Ovary (tissue), 9 donors: ENCODE results near the gene KIF19. TPM values are rescaled to one million over a fixed set of nuclear protein-coding genes. Genes with fewer than 3 reads are reported as not detected.

ENCODE experiments used
- DNase-seq, 5 donors: peaks; one replicate each; pipeline ENCODE4 v3.0.0-alpha.2; 2019 to 2020
- H3K27ac ChIP-seq, 2 donors: fragments of 200-600 bp; one replicate each; pipeline versions ENCODE4 v1.5.1 to v1.8.0; 2019 to 2022
- H3K27me3 ChIP-seq: fragments of 200-600 bp; one replicate; pipeline ENCODE4 v1.8.0; 2022
- H3K36me3 ChIP-seq: fragments of 200-600 bp; sonication (generic); one replicate; pipeline ENCODE4 v1.5.1; 2019
- H3K4me1 ChIP-seq: one replicate; pipeline ENCODE4 v1.8.1; 2013; ENCODE audit warnings: mild to moderate bottlenecking, moderate library complexity; ENCODE audit not compliant: insufficient read depth
- H3K4me3 ChIP-seq: fragments of 200-600 bp; sonication (generic); one replicate; pipeline ENCODE4 v1.5.1; 2017
- H3K9me3 ChIP-seq, 2 donors: fragments of 200-600 bp in 1 of 2; sonication (generic) in 1 of 2; one replicate each; pipeline versions ENCODE4 v1.5.1 to v1.8.1; 2013 to 2019; ENCODE audit warnings: mild to moderate bottlenecking in 1 of 2, moderate library complexity in 1 of 2
- EP300 ChIP-seq: sonication (generic); formaldehyde crosslinking; IDR thresholded peaks from one replicate; pipeline ENCODE4 v1.6.1; 2017; ENCODE audit warnings: antibody characterized with exemption
- POLR2A ChIP-seq: fragments of 450-650 bp; IDR thresholded peaks from one replicate; pipeline ENCODE4 v1.6.1; 2017; ENCODE audit warnings: antibody characterized with exemption, mild to moderate bottlenecking, moderate library complexity
- WGBS, 3 donors: extraction: QIAGEN DNeasy Blood & Tissue Kit in 1 of 3; methylation state at CpG; one replicate each; pipeline versions ENCODE4 v1.1.5 to v1.1.7; 2013 to 2017; 5-methylcytosine and 5-hydroxymethylcytosine counted together
- intact Hi-C, 4 donors: fragments of 100-400 bp; cut with DNase I; formaldehyde crosslinking; loops; one replicate each; pipeline versions ENCODE4 v1.11.0 to v1.15.1; 2022 to 2023
- polyA plus RNA-seq, 2 donors: library from polyadenylated mRNA; stranded (reverse); fragments of 200-250 nt in 1 of 2; fragments of 350-450 nt in 1 of 2; fragmentation: Illumina TruSeq in 1 of 2; extraction: RNeasy Lipid Tissue Mini Kit (QIAGEN cat#74804) in 1 of 2; gene quantifications; one replicate each; pipeline ENCODE4 v1.2.3, GENCODE V29; 2013 to 2014
- total RNA-seq, 7 donors: library from RNA; depleted of rRNA in 2 of 7; stranded (reverse); fragments of >200 nt in 2 of 7; fragmentation: NEBNext Ultra II Directional in 3 of 7; extraction: Animal tissue kit (Norgen Biotek cat#: 25700) in 3 of 7; gene quantifications; one replicate each; pipeline versions ENCODE4 v1.1.0 to v1.2.4, GENCODE V29; 2016 to 2023
- TF ChIP-seq, protein P1 (sequence below), 3 donors: fragments of 450-650 bp in 2 of 3; fragments of 200-600 bp in 1 of 3; IDR thresholded peaks; one replicate each; pipeline versions ENCODE4 v1.5.1 to v1.8.0; 2016 to 2022; ENCODE audit warnings: antibody characterized with exemption in 3 of 3, mild to moderate bottlenecking in 1 of 3
- donor health status: DM: no; HTN: no; CAD: no; lungs with moderate emphysema.
- donor health status: DM: no; HTN: no; CAD: no.
- donor health status: Bipolar disorder and iron deficiency.
- donor health status: DM: yes; HTN: yes; CAD: no.
- donor health status: DM: no; HTN: no; CAD: no.
- donor health status: DM: yes; HTN: yes; CAD: no.

The KIF19 gene
- total and polyA plus RNA-seq, 9 donors, result 0.33 to 15.0 (median 1.2) TPM; not detected in 2

DNA sequence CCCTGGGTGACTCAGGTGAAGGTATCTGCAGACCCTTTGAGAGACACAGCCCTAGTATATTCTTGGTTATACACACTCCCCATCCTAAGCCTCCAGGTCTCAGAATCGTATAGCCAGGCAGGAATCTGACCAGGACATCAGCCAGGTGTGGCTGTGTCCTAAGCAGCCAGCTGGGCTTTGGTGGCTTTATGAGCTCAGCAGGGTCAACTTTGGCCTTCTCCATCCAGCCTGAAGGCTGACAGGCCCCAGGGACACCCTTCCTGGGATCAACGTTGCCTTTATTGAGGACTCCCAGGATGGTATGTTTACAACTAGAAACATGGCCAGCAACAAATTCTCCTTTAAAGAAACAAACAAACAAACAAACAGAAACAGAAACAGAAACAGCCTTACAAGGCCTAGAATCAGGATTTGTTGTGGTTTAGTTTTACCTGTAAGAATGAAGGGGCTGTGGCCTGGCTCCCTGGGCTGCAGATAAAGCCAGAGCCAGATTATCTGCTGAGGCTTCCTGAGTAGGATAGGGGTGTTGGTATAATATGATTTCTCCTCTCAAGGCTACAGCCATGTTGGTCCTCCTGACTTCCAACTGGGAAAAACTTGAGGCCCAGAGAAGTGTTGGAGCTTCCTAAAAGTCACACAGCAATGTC is 8.5 kb downstream of the KIF19 start:
- Histone ChIP-seq H3K9me3 (peaks cover 0 to 5% of the 10 kb centered on the region in 2 donors), H3K4me3 (no peak overlapping the region), H3K27me3 (no peaks in the 10 kb centered on the region), H3K27ac (no peak overlapping the region), H3K4me1 (no peaks in the 10 kb centered on the region), H3K36me3 (no peaks in the 10 kb centered on the region)
- no peak for DNase-seq
- intact Hi-C loops, result no loop called here
- TF ChIP-seq, protein P1, sequence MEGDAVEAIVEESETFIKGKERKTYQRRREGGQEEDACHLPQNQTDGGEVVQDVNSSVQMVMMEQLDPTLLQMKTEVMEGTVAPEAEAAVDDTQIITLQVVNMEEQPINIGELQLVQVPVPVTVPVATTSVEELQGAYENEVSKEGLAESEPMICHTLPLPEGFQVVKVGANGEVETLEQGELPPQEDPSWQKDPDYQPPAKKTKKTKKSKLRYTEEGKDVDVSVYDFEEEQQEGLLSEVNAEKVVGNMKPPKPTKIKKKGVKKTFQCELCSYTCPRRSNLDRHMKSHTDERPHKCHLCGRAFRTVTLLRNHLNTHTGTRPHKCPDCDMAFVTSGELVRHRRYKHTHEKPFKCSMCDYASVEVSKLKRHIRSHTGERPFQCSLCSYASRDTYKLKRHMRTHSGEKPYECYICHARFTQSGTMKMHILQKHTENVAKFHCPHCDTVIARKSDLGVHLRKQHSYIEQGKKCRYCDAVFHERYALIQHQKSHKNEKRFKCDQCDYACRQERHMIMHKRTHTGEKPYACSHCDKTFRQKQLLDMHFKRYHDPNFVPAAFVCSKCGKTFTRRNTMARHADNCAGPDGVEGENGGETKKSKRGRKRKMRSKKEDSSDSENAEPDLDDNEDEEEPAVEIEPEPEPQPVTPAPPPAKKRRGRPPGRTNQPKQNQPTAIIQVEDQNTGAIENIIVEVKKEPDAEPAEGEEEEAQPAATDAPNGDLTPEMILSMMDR (IDR thresholded peaks at IDR 0.05), result no peak
- no peak for TF ChIP-seq EP300
- TF ChIP-seq POLR2A, result no peak
- WGBS, 3 donors, result 70 to 81% (median 77%) methylated on average over 2 of the region's 2 CpGs

DNA sequence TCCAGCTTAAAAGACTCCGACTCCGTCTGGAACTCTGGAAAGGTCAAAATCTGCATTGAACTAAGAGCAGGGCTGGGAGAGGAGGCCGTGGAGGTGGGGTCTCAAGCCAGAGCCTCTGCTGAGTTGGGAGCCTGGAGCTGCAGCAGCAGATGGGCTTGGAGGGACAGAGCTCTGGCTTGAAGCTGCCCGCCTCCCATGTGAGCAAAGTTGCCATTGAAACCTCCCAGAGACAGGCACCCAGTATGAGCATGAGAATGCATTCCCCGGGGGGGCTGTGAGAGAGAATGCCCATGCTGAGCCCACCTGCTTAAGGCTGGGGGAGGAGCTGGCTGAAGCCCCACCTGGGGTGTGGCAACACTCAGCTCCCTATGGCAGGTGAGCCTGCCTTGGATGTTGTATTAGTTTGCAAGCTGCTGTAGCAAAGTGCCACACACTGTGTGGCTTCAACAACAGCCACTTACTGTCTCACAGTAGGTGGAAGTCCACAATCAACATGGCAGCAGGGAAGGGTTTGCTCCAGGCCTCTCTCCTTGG is 9.6 kb downstream of the KIF19 start:
- no peaks in the 10 kb centered on the region for H3K27me3 ChIP-seq
- H3K4me3 ChIP-seq, result no peak overlapping the region
- peaks cover 0 to 5% of the 10 kb centered on the region in 2 donors for H3K9me3 ChIP-seq
- 77 to 82% (median 78%) methylated on average over 5 of the region's 5 CpGs for WGBS, 3 donors
- intact Hi-C loops, result no loop called here
- TF ChIP-seq EP300, result no peak
- no peak for TF ChIP-seq POLR2A
- TF ChIP-seq, protein P1 (IDR thresholded peaks at IDR 0.05), result no peak
- DNase-seq, result no peak
- no peaks in the 10 kb centered on the region for H3K4me1 ChIP-seq
- no peaks in the 10 kb centered on the region for H3K36me3 ChIP-seq
- H3K27ac ChIP-seq, result no peak overlapping the region

DNA sequence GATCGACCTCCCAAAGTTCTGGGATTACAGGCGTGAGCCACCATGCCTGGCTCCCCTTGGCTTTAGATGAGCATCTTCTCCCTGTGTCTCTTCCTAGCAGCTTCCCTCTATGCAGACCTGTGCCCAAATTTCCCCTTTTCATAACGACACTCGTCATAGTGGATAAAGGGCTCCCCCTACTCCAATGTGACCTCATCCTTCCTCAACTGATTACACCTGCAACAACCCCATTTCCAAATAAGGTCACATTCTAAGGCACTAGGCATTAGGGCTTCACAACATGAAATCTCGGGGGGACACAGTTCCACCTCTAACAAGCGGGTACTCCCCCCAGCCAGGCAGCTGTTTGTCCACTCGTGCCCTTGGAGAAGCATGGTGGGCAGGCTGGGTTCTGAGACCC is 10.3 kb downstream of the KIF19 start:
- Histone ChIP-seq H3K4me3 (no peak overlapping the region), H3K36me3 (no peaks in the 10 kb centered on the region), H3K4me1 (no peaks in the 10 kb centered on the region), H3K27me3 (no peaks in the 10 kb centered on the region), H3K9me3 (peaks cover 0 to 5% of the 10 kb centered on the region in 2 donors), H3K27ac (no peak overlapping the region)
- TF ChIP-seq, protein P1 (IDR thresholded peaks at IDR 0.05), result no peak
- TF ChIP-seq EP300, result no peak
- no peak for TF ChIP-seq POLR2A
- DNase-seq, result no peak
- intact Hi-C loops, result no loop called here
- WGBS, 3 donors, result 72 to 79% (median 73%) methylated on average over 7 of the region's 7 CpGs

DNA sequence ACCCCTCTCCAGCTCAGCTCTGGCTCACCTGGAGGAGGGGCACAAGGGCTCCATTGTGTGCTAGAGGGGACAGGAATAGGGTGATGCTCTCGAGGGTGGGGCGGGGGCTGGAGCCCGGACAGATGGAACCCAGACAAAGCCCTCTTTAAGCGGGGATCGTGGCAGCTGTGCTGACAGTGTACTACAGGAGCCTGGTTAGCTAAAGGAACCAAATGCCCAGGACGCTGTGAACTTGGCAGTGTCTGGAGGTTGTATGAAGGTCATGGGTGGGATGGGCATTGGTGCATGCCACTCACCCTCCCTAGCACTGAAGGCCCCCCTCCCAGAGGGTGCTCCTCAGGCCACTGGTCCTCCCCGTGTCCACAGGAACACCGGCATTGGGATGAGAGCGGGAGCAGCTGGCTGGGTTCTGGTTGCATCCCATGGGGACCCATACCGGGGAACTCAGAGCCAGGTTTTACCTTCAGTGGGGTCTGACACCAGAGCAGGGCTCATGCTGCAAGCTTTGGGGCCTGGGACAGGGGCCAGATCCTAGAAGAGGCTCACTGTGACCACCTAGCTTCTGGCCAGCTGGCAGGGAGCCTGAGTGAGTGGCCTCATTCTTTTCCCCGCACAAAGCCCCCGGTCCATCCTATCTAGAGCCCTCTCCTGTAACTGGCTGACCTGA is 11.9 kb downstream of the KIF19 start:
- Histone ChIP-seq H3K9me3 (peaks cover 0 to 5% of the 10 kb centered on the region in 2 donors), H3K27me3 (no peaks in the 10 kb centered on the region), H3K4me3 (no peak overlapping the region), H3K4me1 (no peaks in the 10 kb centered on the region), H3K27ac (no peak overlapping the region), H3K36me3 (no peaks in the 10 kb centered on the region)
- WGBS, 3 donors, result 49 to 65% (median 52%) methylated on average over 11 to 12 of the region's 12 CpGs
- intact Hi-C loops, result no loop called here
- TF ChIP-seq POLR2A, result no peak
- no peak for TF ChIP-seq EP300
- TF ChIP-seq, protein P1 (IDR thresholded peaks at IDR 0.05), result no peak
- no peak for DNase-seq
